A673 (cell line): ENCODE measurements around the gene AMOT. TPM values are rescaled to one million over a fixed set of nuclear protein-coding genes. Genes with fewer than 3 reads are reported as not detected.

Source experiments
- BruUV-seq: library from RNA; stranded (reverse); fragments of 400-500 nt; replicated peaks from 2 replicates; lab custom pipeline; 2021; lab: Mats Ljungman, UMichigan
- CTCF ChIA-PET: fragments of 300-600 bp; sonication (Branson Sonifier 250); formaldehyde crosslinking; loops from one replicate; lab custom pipeline; 2022; ENCODE audit warnings: antibody characterized with exemption; lab: Charles Lee
- POLR2A ChIA-PET: fragments of 300-600 bp; sonication (Branson Sonifier 250); formaldehyde crosslinking; loops from one replicate; lab custom pipeline; 2022; ENCODE audit warnings: antibody characterized with exemption; ENCODE audit not compliant: low non-redundant PET; lab: Charles Lee
- DNase-seq: peaks from one replicate; pipeline ENCODE4 v3.0.0-alpha.2; 2015; ENCODE audit warnings: low spot score
- H3K27ac ChIP-seq: fragments of 200-600 bp; sonication (generic); 2 replicates; pipeline ENCODE4 v1.5.1; 2016; ENCODE audit warnings: mixed run types, low read depth, mild to moderate bottlenecking, mixed read lengths, antibody characterized with exemption, low read length; ENCODE audit not compliant: poor library complexity, severe bottlenecking
- H3K27me3 ChIP-seq: fragments of 200-600 bp; sonication (generic); replicated peaks from 2 replicates; pipeline ENCODE4 v1.6.1; 2017; ENCODE audit warnings: mixed run types, low read depth, mild to moderate bottlenecking, mixed read lengths, antibody characterized with exemption, low read length; ENCODE audit not compliant: insufficient read depth, poor library complexity
- H3K36me3 ChIP-seq: fragments of 200-600 bp; sonication (generic); 2 replicates; pipeline ENCODE4 v1.6.1; 2016; ENCODE audit warnings: mixed run types, mild to moderate bottlenecking, mixed read lengths, antibody characterized with exemption, low read length; ENCODE audit not compliant: insufficient read depth, poor library complexity, severe bottlenecking
- H3K4me1 ChIP-seq: fragments of 200-600 bp; sonication (generic); 2 replicates; pipeline ENCODE4 v1.6.1; 2017; ENCODE audit warnings: mixed run types, mild to moderate bottlenecking, mixed read lengths, antibody characterized with exemption, low read length; ENCODE audit not compliant: insufficient read depth, poor library complexity, severe bottlenecking
- H3K4me3 ChIP-seq: fragments of 200-600 bp; sonication (generic); 2 replicates; pipeline ENCODE4 v1.5.1; 2016; ENCODE audit warnings: low read depth, mixed run types, mild to moderate bottlenecking, mixed read lengths, low read length; ENCODE audit not compliant: poor library complexity, severe bottlenecking
- H3K9me3 ChIP-seq: fragments of 200-600 bp; sonication (generic); 2 replicates; pipeline ENCODE4 v1.6.1; 2016; ENCODE audit warnings: mixed run types, low read depth, mild to moderate bottlenecking, mixed read lengths, antibody characterized with exemption, low read length; ENCODE audit not compliant: poor library complexity, severe bottlenecking
- EZH2 ChIP-seq: fragments of 200-600 bp; sonication (generic); IDR thresholded peaks from 2 replicates; pipeline ENCODE4 v1.6.1; 2017; ENCODE audit warnings: borderline replicate concordance, low read depth, mild to moderate bottlenecking, mixed read lengths, antibody characterized with exemption, low read length; ENCODE audit not compliant: poor library complexity, severe bottlenecking
- intact Hi-C: fragments of 100-400 bp; cut with micrococcal nuclease; formaldehyde crosslinking; loops from one replicate; pipeline ENCODE4 v1.10.0; 2022; ENCODE audit not compliant: unreplicated experiment
- total RNA-seq: library from RNA; stranded (reverse); gene quantifications from 2 replicates; pipeline ENCODE4 v1.2.3, GENCODE V29; 2021
- TF ChIP-seq, protein P1 (sequence below): fragments of 300-800, 200-600 bp; sonication (generic); conservative IDR thresholded peaks from 2 replicates; pipeline ENCODE4 v1.5.1; 2017; ENCODE audit warnings: low read depth, mild to moderate bottlenecking, antibody characterized with exemption, low read length, moderate library complexity, mixed read lengths

The AMOT gene
- total RNA-seq, 1 experiment from 2014 or later, result 2.6 TPM

DNA sequence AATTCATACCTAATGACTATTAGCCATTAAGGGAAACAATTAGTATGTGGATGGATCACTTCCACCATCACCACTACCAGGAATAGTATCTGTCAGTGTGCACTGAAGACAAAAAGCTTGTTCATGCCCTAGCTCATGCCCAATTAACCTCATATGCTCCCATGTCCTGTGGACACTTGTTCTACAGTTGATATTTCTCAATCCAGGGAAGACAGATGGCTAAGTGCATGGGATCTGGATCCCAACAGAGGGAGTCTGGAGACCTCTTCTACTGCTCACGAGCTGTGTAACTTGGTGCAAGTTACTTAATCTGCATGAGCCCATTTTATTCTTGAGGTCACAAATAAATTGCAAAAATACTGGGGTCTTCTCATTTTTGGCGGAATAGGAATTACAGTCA is 23.7 kb downstream of the AMOT start:
- no peaks in the 10 kb centered on the region for H3K9me3 ChIP-seq
- H3K27me3 ChIP-seq, result no peaks in the 10 kb centered on the region
- H3K4me1 ChIP-seq, result no peaks in the 10 kb centered on the region
- H3K27ac ChIP-seq, result no peak overlapping the region
- no peaks in the 10 kb centered on the region for H3K36me3 ChIP-seq
- DNase-seq, result no peak
- TF ChIP-seq EZH2, result no peak
- TF ChIP-seq, protein P1, sequence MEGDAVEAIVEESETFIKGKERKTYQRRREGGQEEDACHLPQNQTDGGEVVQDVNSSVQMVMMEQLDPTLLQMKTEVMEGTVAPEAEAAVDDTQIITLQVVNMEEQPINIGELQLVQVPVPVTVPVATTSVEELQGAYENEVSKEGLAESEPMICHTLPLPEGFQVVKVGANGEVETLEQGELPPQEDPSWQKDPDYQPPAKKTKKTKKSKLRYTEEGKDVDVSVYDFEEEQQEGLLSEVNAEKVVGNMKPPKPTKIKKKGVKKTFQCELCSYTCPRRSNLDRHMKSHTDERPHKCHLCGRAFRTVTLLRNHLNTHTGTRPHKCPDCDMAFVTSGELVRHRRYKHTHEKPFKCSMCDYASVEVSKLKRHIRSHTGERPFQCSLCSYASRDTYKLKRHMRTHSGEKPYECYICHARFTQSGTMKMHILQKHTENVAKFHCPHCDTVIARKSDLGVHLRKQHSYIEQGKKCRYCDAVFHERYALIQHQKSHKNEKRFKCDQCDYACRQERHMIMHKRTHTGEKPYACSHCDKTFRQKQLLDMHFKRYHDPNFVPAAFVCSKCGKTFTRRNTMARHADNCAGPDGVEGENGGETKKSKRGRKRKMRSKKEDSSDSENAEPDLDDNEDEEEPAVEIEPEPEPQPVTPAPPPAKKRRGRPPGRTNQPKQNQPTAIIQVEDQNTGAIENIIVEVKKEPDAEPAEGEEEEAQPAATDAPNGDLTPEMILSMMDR, result no peak
- BruUV-seq, result no TSS peak
- POLR2A ChIA-PET, result no interaction called here
- intact Hi-C loops, result no loop called here
- CTCF ChIA-PET, result no interaction called here
- H3K4me3 ChIP-seq, result no peak overlapping the region

DNA sequence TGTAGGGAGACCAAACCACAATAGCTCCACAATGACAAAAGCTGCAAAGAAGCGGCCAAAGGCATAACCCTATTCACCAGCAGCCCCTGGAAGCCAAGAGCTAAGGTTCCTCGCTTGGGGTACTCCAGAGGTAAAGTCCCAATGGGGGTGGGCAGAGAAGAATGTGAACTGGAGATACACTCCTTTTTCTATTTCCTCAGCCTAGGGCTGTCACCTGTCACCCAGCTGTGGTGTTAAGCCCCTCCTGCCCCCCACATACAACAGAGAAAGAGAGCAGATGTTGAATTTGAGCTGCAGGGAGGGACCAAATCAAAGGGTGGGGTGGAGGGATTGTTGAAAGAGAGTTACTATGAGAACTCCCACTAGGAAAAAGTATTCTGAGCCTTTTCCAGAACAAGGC is 26.1 kb downstream of the AMOT start:
- ChIA-PET CTCF (no interaction called here), POLR2A (interaction anchor here (0.6 kb wide), 1 partner anchor 171 kb away, joined by 20 read pairs; no protein-coding TSS in a partner anchor)
- no peak overlapping the region for H3K4me3 ChIP-seq
- no peak for DNase-seq
- H3K9me3 ChIP-seq, result no peaks in the 10 kb centered on the region
- no peaks in the 10 kb centered on the region for H3K27me3 ChIP-seq
- no peaks in the 10 kb centered on the region for H3K4me1 ChIP-seq
- H3K27ac ChIP-seq, result no peak overlapping the region
- no peak for TF ChIP-seq EZH2
- TF ChIP-seq, protein P1, result no peak
- BruUV-seq, result no TSS peak
- H3K36me3 ChIP-seq, result no peaks in the 10 kb centered on the region
- intact Hi-C loops, result no loop called here

DNA sequence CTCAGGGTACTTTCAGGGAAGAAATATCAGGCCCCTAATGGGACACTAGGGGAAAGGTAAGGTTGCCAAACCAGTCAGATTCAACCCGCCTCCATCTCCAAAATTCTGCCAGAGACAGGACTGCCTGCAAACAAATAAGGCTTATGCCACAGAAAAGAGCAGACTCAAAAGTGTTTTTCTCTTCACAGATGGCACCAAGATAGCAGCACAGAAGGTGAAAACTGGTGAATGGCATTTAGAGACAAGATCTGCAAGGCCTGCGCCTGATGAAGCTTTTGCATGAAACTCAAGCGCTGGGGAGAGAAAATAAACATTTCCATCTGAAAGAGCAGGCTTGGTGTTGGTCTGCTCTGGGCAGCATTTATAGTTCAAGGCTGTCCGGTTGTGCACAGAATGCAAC is 27.9 kb downstream of the AMOT start:
- Histone ChIP-seq H3K9me3 (no peaks in the 10 kb centered on the region), H3K4me1 (no peaks in the 10 kb centered on the region), H3K27me3 (no peaks in the 10 kb centered on the region), H3K36me3 (no peaks in the 10 kb centered on the region), H3K4me3 (no peak overlapping the region), H3K27ac (no peak overlapping the region)
- TF ChIP-seq EZH2, result no peak
- intact Hi-C loops, result no loop called here
- ChIA-PET CTCF (no interaction called here), POLR2A (no interaction called here)
- DNase-seq, result no peak
- no TSS peak for BruUV-seq

DNA sequence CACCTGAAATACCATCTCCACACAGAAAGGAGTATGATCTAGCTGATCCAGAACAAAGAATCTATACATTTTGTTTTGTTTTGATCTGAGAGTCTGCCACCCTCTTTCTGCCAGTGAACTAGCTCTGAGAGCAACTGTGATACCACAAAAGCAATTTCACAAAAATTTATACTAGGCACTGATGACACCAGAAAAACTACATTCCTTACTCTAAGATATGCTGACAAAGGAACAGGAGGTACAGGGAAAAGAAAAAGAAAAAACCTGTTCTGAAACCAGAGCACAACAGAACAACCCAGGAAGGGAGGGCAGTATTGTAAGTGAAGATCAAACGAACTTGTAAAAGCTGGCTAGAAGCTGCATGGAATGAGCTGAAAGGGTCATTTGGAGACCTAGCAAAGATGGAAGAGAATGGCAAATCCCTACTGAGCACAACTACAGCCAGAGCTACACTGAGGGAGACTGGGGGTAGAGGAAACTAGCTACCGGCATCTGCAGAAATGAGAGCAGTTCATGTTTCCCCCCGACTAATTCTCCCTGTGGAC is 31.9 kb downstream of the AMOT start:
- CTCF ChIA-PET, result no interaction called here
- POLR2A ChIA-PET, result no interaction called here

More for the DNA sequence above, 31.9 kb downstream of the AMOT start:
- Histone ChIP-seq H3K9me3 (no peaks in the 10 kb centered on the region), H3K36me3 (no peaks in the 10 kb centered on the region), H3K4me3 (no peak overlapping the region), H3K4me1 (no peaks in the 10 kb centered on the region), H3K27me3 (no peaks in the 10 kb centered on the region), H3K27ac (no peak overlapping the region)
- intact Hi-C loops, result loop anchor here (2.0 kb wide), 1 partner anchor 20 kb away; no protein-coding TSS in a partner anchor
- BruUV-seq, result no TSS peak
- TF ChIP-seq, protein P1, result no peak
- TF ChIP-seq EZH2, result no peak
- no peak for DNase-seq
